Natural killer cell treated with Interleukin-12 subunit alpha and Interleukin-12 subunit beta and Interleukin-15 and Interleukin-18, amount 100 ng/mL, for 72 hours (primary cell): Measurements from ENCODE around the gene KLRC3. TPM values are rescaled to one million over a fixed set of nuclear protein-coding genes. Genes with fewer than 3 reads are reported as not detected.
"Not testable (repeated sequence)": the region's sequence is repeated elsewhere in the genome, so short reads cannot be mapped to it uniquely, and the experiment has no call there.

Experiments
- ATAC-seq, 2 donors: fragments of 150-1000 bp; cut with Tn5 transposase in 1 of 2; sonication (Bioruptor Pico), chemical (Tn5 transposase) in 1 of 2; 2 replicates each; pipeline ENCODE4 v1.10.0; 2021
- DNase-seq: peaks from one replicate; pipeline ENCODE4 v3.0.0; 2022; ENCODE audit warnings: low spot score
- H3K27ac Mint-ChIP-seq, 2 donors: 1 replicate in 1 of 2; 2 replicates in 1 of 2; pipeline ENCODE4 v1.8.0; 2022; ENCODE audit warnings: mixed read lengths in 2 of 2, mild to moderate bottlenecking in 1 of 2, moderate library complexity in 1 of 2
- H3K27me3 Mint-ChIP-seq, 2 donors: 1 replicate in 1 of 2; 2 replicates in 1 of 2; pipeline ENCODE4 v1.8.0; 2022; ENCODE audit warnings: mixed read lengths in 2 of 2
- H3K36me3 Mint-ChIP-seq: one replicate; pipeline ENCODE4 v1.8.0; 2022; ENCODE audit warnings: mixed read lengths
- H3K4me1 Mint-ChIP-seq, 2 donors: 1 replicate in 1 of 2; 2 replicates in 1 of 2; pipeline ENCODE4 v1.8.0; 2022; ENCODE audit warnings: low read depth in 2 of 2, mixed read lengths in 2 of 2, mild to moderate bottlenecking in 1 of 2
- H3K4me3 Mint-ChIP-seq: one replicate; pipeline ENCODE4 v1.8.0; 2022; ENCODE audit warnings: mixed read lengths
- H3K9me3 Mint-ChIP-seq: 2 replicates; pipeline ENCODE4 v1.8.0; 2022; ENCODE audit warnings: mixed read lengths
- total RNA-seq, 2 donors: library from RNA; stranded (reverse); gene quantifications; one replicate each; pipeline ENCODE4 v1.2.3, GENCODE V29; 2022

Gene KLRC3
- total RNA-seq, 2 donors from 2014 or later, result 7.9 to 9.6 TPM

DNA sequence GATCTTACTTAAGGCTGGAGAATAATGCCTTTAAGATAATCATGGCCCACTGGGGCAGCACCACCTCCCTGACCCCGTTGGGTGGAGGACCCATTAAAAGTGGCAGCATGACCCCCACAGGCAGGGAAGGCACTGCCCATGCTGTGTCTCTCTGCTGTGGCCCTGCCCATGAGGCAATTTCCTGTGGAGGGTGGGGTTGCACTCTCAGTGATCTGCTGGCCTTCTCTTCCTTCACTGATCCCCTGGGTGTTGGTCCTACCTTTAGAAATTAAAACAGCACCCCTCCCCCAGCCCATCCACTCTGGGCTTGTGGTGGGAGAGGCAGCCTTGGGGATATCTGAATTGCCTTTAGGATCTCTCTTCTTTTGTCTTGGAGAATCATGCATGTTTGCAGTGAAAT is 47.8 kb downstream of the KLRC3 start:
- peaks cover 59% of the 10 kb centered on the region for H3K36me3 Mint-ChIP-seq
- peak overlapping the region; percentile 80 to 96 for H3K27ac Mint-ChIP-seq
- H3K4me3 Mint-ChIP-seq, result peak overlapping the region; percentile 57
- H3K27me3 Mint-ChIP-seq, result no peaks in the 10 kb centered on the region
- H3K9me3 Mint-ChIP-seq, result peaks cover 8% of the 10 kb centered on the region
- peaks cover 59 to 72% of the 10 kb centered on the region in 2 donors for H3K4me1 Mint-ChIP-seq
- ATAC-seq, result peak; percentile 78 to 82
- peak; percentile 65 for DNase-seq

DNA sequence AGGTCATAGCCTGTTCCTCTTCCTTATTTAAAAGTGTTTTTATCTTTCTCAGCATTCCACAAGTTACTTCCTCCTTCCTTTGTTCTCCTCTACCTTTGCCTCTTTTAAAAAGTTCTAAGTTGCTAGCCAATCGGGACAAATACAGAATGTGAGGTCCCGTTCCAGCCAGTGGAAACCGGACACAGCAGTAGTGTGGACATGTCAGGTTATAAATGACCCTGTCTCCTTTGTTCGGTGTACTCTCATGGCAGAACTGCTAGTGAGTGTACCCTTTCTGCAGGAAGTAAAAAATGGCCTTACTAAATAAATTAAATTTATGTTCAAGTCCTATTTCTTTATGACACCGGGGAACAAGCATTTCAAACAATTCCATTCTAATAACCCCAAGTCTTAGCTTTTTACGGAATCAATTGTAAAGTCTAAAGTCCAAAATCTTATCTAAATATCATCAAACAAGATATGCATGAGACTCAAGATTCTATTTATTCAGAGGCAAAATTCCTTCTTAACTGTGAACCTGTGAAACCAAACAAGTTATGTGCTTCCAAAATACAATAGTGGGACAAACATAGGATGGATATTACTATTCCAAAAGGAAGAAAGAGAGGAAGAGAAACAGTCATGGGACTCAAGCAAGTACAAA is 48.4 kb downstream of the KLRC3 start:
- H3K36me3 Mint-ChIP-seq, result peaks cover 65% of the 10 kb centered on the region
- H3K27me3 Mint-ChIP-seq, DNase-seq, ATAC-seq, H3K9me3 Mint-ChIP-seq: not testable (repeated sequence)
- H3K4me3 Mint-ChIP-seq, result peak overlapping the region; percentile 14
- peak overlapping the region; percentile 80 to 96 for H3K27ac Mint-ChIP-seq
- H3K4me1 Mint-ChIP-seq, result peaks cover 59 to 74% of the 10 kb centered on the region in 2 donors

DNA sequence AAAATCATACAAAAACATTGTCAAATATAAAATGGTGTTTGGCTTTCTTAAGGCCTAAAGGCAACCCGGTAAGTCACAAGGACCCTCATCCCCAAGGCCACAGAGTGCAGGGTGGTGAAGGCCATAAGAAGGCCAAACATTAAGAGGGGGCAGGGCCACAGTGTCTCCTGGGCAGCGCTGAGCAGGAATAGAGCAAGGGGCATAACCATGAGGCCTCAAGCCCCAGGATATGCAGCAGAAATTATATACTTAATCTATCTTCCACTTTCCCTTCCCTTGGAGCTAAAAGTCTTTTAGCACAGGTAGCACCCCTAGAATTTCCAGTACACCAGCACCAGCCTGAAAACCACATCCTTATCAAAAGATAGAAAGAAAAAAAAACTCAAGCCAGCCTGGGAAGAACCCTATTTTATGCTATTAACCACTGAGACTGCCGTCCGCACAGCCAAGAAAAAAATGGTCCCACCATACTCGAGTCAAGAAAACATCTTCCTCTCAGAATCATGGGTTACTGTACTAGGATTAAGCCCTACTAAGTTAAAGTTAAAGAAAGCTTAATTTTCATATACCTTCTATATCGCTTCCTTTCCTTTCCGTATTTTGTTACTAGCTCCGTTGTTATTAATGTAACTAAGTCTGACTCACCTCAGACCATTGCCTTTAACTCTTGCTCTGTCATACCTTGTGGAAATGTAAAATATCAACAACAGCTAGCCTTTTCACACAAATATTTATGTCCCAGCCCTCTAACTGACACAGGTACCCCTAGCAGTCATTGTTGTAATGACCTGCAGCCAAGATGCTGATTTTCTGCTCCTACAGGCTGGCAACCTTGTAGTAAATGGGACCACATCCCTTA is 50.6 kb downstream of the KLRC3 start:
- Mint-ChIP-seq H3K36me3 (peaks cover 57% of the 10 kb centered on the region), H3K27ac (peak overlapping the region; percentile 80 to 96), H3K27me3 (no peaks in the 10 kb centered on the region), H3K4me1 (peaks cover 52 to 64% of the 10 kb centered on the region in 2 donors), H3K4me3 (peak overlapping the region; percentile 65), H3K9me3 (peaks cover 8% of the 10 kb centered on the region)
- ATAC-seq (no peak), DNase-seq (no peak)

DNA sequence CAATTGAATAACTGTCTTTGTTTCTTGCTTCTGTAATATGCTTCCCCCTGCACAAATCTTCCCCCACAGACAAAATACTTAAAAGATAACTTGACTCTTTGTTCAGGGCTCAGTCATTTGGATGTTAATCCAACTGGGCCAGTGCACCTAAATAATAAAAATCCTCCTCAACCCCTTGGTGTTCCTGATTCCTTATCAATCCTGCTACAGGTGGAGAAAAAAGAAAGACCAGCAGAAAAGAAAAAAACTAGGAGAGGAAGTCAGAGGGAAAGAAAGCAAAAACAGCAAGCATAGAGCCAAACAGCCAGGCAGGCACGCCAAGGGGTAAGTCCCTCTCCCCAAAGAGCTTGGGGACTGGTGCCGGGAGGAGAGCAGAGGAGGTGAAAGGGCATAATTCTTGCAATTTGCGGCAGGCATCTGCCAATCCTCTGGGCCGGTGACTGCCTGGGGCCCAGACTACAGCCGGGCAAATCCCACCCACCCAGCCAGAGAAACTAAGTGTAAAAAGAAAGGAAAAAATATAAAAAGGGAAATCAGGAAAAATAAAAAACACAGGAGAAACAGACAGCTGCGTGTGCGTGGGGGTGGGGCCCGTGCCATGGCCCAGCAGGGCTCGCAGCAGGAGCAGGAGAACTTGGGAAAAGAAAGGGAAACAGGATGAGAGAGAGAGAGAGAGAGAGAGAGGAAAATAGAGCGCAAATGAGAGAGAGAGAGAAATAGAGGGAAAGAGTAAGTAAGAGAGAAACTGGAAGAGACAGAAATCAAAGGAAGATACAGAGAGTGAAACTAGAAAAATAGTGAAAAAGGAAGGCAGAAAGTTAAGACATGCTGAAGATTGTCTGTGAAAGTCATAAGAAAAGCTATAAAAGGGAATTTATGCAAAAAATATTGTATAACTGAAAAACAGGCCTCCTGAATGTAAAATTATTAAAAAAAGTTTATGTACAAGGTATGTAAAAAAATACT is 51.9 kb downstream of the KLRC3 start:
- ATAC-seq (no peak), DNase-seq (no peak)
- H3K27ac Mint-ChIP-seq, result peak overlapping the region; percentile 81 to 90
- peaks cover 51% of the 10 kb centered on the region for H3K36me3 Mint-ChIP-seq
- H3K9me3 Mint-ChIP-seq, result peaks cover 8% of the 10 kb centered on the region
- H3K27me3 Mint-ChIP-seq, result no peaks in the 10 kb centered on the region
- H3K4me3 Mint-ChIP-seq, result peak overlapping the region; percentile 67
- H3K4me1 Mint-ChIP-seq, result peaks cover 42 to 52% of the 10 kb centered on the region in 2 donors

DNA sequence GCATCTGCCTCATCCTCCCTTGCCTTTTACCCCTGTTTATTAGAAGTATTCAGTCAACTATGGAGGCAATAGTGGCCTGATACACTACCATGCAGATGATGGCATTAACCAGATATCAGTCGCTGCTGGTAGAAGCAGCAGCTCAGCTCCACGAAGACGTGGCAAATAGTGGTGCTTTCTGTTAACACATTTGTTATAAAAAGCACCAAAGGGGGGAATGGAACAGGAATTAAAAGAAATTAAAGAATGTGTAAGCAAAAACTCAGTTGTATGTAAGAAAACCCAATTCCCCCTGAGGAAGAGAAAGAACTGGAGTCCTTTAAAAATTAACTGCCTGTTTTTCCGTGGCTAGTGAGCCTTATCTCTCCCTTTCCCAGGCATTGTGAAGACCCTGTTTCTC is 52.7 kb downstream of the KLRC3 start:
- H3K4me1 Mint-ChIP-seq, result peaks cover 39 to 49% of the 10 kb centered on the region in 2 donors
- ATAC-seq, H3K27me3 Mint-ChIP-seq, DNase-seq, H3K9me3 Mint-ChIP-seq: not testable (repeated sequence)
- peaks cover 46% of the 10 kb centered on the region for H3K36me3 Mint-ChIP-seq
- H3K4me3 Mint-ChIP-seq, result peak overlapping the region; percentile 67
- H3K27ac Mint-ChIP-seq, result peak overlapping the region; percentile 81 to 90

DNA sequence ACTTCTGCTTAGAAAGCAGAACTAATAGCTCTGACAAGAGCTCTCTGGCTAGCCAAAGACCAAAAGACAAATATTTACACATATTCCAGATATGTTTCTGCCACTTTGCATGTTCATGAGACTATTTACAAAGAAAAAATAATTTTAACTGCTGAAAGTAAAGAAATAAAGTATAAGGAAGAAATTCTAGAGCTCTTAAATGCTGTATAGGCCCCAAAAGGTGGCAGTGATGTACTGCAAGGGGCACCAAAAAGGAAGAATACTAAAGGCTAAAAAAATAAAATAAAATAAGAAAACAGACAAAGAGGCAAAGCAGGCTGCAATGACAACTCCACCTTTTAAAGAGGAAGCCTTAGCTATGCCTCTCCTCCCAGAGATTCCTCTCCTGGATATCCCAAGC is 53.5 kb downstream of the KLRC3 start:
- H3K4me1 Mint-ChIP-seq, result peaks cover 38 to 48% of the 10 kb centered on the region in 2 donors
- ATAC-seq (no peak), DNase-seq (no peak)
- no peak overlapping the region for H3K27ac Mint-ChIP-seq
- H3K4me3 Mint-ChIP-seq, result no peak overlapping the region
- H3K27me3 Mint-ChIP-seq, result no peaks in the 10 kb centered on the region
- peaks cover 39% of the 10 kb centered on the region for H3K36me3 Mint-ChIP-seq
- peaks cover 8% of the 10 kb centered on the region for H3K9me3 Mint-ChIP-seq

DNA sequence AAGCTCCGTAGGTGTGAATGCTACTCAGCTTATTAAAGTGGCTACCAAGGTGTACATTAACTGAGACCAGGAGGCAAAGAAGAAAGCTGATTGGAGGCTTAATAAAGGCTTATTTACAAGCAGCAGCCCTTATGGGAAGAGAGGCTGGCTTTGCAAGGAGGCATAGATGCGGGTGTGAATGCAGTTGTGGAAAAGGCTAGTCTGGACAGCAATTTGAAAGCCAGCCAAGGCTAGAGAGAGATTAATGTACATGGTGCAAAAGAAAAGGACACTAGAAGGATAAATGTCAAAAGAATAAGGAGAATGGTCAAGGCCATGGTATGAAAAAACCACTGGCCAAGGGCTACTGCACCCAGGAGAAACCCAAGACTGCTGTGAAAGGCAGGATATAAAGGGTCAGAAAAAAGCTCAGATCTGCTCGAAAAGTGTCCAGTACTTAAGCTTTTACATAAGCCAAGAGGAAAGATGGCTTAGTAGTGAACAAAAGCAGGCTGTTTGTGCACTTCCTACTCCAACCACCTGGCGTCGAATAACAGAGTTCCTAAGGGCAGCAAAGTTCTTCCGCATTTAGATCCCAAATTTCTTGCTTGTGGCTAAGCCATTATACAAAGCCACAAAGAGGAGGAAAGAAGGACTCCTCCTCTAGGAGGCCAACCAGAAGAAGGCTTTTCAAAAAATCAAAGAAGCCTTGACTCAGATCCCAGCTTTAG is 54.5 kb downstream of the KLRC3 start:
- H3K36me3 Mint-ChIP-seq, result peaks cover 32% of the 10 kb centered on the region
- peaks cover 35 to 47% of the 10 kb centered on the region in 2 donors for H3K4me1 Mint-ChIP-seq
- ATAC-seq (no peak), DNase-seq (no peak)
- peaks cover 8% of the 10 kb centered on the region for H3K9me3 Mint-ChIP-seq
- no peak overlapping the region for H3K4me3 Mint-ChIP-seq
- no peak overlapping the region for H3K27ac Mint-ChIP-seq
- no peaks in the 10 kb centered on the region for H3K27me3 Mint-ChIP-seq

DNA sequence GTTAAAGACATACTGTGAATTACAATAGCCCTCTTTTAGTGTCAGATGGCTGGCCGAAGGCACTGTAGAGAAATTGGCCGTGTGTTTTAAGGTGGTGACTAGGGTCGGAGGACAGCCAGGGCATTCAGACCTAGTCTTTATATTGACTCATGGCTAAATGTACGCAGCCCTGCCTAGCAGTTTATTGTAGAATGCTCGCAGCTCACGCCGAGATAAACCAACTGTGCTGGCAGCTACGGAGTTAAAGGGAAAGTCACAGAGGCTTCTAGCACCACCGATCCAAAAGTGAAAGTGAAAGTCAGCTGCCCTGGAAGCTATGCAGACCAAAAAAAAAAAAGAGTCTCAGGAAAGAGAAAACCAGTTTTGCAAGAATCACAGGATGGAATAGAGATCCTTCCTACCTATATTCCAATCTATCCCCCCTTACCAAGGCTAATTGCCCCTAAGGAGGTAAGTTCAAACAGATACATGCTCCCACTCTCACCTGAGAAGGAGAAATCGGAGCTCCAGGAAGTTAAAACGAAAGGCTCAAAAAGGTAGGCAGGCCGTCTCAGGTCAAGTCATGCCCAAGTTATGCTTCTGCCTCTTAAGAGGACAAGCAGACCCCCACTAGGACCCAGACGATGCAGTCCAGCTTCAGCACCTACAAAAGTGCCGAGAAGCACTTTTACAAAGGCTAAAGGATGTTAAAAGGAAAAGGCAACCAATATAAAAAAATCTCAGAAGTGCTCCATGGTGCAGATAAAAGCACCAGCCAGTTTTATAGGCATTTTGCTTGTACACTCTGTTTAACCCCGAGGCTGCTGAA is 55.4 kb downstream of the KLRC3 start:
- Mint-ChIP-seq H3K9me3 (peaks cover 8% of the 10 kb centered on the region), H3K27ac (no peak overlapping the region), H3K4me1 (peaks cover 33 to 47% of the 10 kb centered on the region in 2 donors), H3K27me3 (no peaks in the 10 kb centered on the region), H3K36me3 (peaks cover 28% of the 10 kb centered on the region), H3K4me3 (no peak overlapping the region)
- ATAC-seq (peak; percentile 83 to 91), DNase-seq (peak; percentile 80)

DNA sequence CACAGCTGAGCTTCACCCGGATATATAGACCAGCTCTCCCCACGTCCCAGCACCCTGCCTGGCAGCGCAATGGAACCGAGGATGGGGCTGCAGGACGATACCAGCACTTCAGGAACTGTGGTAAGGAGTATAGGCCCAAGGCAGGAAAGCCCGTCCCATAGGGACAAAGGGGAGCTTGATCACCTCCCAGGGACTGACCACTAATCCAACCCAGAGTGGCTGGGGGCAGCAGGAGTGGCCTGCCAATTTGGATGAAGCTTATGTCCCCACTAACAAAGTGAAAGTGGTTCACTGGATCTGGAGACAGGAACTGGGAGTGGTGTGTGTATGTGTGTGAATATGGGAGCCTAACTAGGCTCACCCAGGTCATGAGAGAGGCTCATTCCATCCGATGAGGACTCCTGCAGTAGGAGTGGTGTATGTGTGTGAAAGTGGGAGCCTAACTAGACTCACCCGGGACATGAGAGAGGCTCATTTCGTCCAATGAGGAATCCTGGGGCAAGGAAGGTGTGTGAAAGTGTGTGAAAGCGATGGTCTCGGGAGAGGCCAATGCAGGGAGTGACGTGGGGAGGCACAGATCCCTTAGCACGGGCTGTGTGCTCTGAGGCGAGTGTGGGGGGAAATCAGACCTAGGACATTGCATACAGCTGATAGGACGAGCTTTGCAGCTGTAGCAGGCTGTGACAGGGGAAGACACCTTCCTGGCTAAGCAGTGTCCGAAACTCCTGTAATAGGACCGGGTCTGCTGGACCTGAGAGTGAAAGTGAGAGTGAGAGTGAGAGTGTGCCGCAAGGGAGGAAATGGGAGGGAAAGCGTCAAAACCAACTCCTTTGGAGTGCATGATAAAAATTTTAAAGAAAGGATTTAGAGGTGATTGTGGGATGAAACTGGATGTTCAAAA is 56.2 kb downstream of the KLRC3 start:
- H3K9me3 Mint-ChIP-seq, result peaks cover 8% of the 10 kb centered on the region
- DNase-seq (peak; percentile 65), ATAC-seq (peak; percentile 79 to 84)
- no peaks in the 10 kb centered on the region for H3K27me3 Mint-ChIP-seq
- H3K4me1 Mint-ChIP-seq, result peaks cover 29 to 48% of the 10 kb centered on the region in 2 donors
- H3K27ac Mint-ChIP-seq, result no peak overlapping the region
- H3K36me3 Mint-ChIP-seq, result peaks cover 25% of the 10 kb centered on the region
- H3K4me3 Mint-ChIP-seq, result no peak overlapping the region

DNA sequence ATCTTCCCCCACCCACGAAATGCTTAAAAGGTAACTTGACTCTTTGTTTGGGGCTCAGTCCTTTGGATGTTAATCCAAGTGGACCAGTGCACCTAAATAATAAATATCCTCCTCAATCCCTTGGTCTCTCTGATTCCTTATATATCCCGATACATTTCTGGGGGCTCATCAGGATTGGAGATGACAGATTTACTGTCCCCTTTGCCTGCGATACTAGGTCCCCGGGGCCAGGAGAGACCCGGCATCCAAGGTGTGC is 56.8 kb downstream of the KLRC3 start:
- Mint-ChIP-seq H3K27me3 (no peaks in the 10 kb centered on the region), H3K27ac (no peak overlapping the region), H3K9me3 (peaks cover 4% of the 10 kb centered on the region), H3K4me1 (peaks cover 31 to 49% of the 10 kb centered on the region in 2 donors), H3K36me3 (peaks cover 20% of the 10 kb centered on the region), H3K4me3 (no peak overlapping the region)
- ATAC-seq, result no peak
- no peak for DNase-seq

DNA sequence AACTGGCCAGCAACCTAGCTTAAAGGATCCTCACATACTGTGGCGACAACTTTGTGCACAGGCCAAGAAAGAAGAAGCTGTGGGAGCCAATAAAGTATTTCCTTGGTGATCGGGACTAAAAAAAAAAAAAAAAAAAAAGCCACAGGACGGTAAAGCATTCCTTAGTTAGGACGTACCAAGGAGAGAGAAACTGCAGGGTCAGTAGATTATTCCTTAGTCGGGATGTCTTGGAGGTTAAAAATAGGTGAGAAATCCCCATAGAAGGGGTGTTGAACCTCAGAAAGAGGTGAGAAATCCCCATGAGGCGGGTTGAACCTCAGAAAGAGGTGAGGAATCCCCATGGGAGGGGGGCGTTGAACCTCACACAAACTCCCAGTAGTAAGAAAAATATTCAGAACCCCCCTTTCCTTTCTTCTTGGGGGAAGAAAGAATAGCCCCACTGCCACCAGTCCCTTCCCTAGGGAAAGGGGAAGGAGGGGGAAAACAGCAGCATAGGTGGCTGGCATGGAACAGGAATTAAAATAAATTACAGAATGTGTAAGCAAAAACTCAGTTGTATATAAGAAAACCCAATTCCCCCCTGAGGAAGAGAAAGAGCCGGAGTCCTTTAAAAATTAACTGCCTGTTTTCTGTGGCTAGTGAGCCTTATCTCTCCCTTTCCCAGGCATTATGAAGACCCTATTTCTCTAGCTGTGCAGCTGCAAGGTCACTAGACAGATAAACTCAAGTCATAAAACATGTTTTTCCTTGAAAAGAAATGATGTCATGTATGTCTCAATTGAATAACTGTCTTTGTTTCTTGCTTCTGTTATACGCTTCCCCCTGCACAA is 57.4 kb downstream of the KLRC3 start:
- H3K4me3 Mint-ChIP-seq, result no peak overlapping the region
- no peak for DNase-seq
- no peak for ATAC-seq
- no peaks in the 10 kb centered on the region for H3K27me3 Mint-ChIP-seq
- H3K9me3 Mint-ChIP-seq, result peaks cover 1% of the 10 kb centered on the region
- peaks cover 15% of the 10 kb centered on the region for H3K36me3 Mint-ChIP-seq
- H3K27ac Mint-ChIP-seq, result no peak overlapping the region
- H3K4me1 Mint-ChIP-seq, result peaks cover 26 to 45% of the 10 kb centered on the region in 2 donors
